ENCODE results near the gene GRK5. TPM values are rescaled to one million over a fixed set of nuclear protein-coding genes. Genes with fewer than 3 reads are reported as not detected.
"Not testable (repeated sequence)": the region's sequence is repeated elsewhere in the genome, so short reads cannot be mapped to it uniquely, and the experiment has no call there.

Gene GRK5
- total RNA-seq, 1 experiment from 2014 or later = 2.3 TPM

DNA sequence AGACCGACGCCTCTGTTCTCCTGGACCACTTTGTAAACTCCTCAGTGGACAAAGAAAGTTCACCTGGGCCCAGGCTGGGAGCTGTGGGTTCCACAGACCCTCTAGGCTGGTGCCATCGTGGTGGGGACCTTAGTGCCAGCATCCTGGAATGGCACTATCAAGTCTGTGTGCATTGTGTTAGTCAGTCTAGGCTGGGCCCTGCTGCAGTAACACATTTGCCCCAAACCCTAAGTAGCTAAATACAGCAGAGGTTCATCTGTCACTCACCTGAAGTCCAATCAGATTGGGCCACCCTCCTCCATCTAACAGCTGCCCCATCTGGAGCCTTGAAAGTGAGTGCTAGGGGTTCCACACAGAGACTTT is 224.4 kb downstream of the GRK5 start:
- POLR2A ChIA-PET = no interaction called here
- ATAC-seq (no peak), DNase-seq (ENCODE audit: low spot score) (no peak)
- TF ChIP-seq JAZF1 (CRISPR knock-in tag; IDR thresholded peaks at IDR 0.05) = no peak
- TF ChIP-seq, protein P1, sequence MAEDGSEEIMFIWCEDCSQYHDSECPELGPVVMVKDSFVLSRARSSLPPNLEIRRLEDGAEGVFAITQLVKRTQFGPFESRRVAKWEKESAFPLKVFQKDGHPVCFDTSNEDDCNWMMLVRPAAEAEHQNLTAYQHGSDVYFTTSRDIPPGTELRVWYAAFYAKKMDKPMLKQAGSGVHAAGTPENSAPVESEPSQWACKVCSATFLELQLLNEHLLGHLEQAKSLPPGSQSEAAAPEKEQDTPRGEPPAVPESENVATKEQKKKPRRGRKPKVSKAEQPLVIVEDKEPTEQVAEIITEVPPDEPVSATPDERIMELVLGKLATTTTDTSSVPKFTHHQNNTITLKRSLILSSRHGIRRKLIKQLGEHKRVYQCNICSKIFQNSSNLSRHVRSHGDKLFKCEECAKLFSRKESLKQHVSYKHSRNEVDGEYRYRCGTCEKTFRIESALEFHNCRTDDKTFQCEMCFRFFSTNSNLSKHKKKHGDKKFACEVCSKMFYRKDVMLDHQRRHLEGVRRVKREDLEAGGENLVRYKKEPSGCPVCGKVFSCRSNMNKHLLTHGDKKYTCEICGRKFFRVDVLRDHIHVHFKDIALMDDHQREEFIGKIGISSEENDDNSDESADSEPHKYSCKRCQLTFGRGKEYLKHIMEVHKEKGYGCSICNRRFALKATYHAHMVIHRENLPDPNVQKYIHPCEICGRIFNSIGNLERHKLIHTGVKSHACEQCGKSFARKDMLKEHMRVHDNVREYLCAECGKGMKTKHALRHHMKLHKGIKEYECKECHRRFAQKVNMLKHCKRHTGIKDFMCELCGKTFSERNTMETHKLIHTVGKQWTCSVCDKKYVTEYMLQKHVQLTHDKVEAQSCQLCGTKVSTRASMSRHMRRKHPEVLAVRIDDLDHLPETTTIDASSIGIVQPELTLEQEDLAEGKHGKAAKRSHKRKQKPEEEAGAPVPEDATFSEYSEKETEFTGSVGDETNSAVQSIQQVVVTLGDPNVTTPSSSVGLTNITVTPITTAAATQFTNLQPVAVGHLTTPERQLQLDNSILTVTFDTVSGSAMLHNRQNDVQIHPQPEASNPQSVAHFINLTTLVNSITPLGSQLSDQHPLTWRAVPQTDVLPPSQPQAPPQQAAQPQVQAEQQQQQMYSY (CRISPR knock-in tag; IDR thresholded peaks at IDR 0.05) = no peak
- TF ChIP-seq NR2C2 (CRISPR knock-in tag; IDR thresholded peaks at IDR 0.05) = no peak
- TF ChIP-seq, protein P2, sequence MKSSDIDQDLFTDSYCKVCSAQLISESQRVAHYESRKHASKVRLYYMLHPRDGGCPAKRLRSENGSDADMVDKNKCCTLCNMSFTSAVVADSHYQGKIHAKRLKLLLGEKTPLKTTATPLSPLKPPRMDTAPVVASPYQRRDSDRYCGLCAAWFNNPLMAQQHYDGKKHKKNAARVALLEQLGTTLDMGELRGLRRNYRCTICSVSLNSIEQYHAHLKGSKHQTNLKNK (CRISPR knock-in tag; IDR thresholded peaks at IDR 0.05) = no peak
- TF ChIP-seq, protein P3, sequence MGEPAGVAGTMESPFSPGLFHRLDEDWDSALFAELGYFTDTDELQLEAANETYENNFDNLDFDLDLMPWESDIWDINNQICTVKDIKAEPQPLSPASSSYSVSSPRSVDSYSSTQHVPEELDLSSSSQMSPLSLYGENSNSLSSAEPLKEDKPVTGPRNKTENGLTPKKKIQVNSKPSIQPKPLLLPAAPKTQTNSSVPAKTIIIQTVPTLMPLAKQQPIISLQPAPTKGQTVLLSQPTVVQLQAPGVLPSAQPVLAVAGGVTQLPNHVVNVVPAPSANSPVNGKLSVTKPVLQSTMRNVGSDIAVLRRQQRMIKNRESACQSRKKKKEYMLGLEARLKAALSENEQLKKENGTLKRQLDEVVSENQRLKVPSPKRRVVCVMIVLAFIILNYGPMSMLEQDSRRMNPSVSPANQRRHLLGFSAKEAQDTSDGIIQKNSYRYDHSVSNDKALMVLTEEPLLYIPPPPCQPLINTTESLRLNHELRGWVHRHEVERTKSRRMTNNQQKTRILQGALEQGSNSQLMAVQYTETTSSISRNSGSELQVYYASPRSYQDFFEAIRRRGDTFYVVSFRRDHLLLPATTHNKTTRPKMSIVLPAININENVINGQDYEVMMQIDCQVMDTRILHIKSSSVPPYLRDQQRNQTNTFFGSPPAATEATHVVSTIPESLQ (CRISPR knock-in tag; IDR thresholded peaks at IDR 0.05) = no peak
- TF ChIP-seq, protein P4, sequence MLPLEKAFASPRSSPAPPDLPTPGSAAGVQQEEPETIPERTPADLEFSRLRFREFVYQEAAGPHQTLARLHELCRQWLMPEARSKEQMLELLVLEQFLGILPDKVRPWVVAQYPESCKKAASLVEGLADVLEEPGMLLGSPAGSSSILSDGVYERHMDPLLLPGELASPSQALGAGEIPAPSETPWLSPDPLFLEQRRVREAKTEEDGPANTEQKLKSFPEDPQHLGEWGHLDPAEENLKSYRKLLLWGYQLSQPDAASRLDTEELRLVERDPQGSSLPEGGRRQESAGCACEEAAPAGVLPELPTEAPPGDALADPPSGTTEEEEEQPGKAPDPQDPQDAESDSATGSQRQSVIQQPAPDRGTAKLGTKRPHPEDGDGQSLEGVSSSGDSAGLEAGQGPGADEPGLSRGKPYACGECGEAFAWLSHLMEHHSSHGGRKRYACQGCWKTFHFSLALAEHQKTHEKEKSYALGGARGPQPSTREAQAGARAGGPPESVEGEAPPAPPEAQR (CRISPR knock-in tag; IDR thresholded peaks at IDR 0.05) = no peak
- TF ChIP-seq ZNF138 (CRISPR knock-in tag; conservative IDR thresholded peaks at IDR 0.05) = no peak
- no peak for TF ChIP-seq NR3C1 (CRISPR knock-in tag; conservative IDR thresholded peaks at IDR 0.05; ENCODE audit: low read depth)
- TF ChIP-seq, protein P5, sequence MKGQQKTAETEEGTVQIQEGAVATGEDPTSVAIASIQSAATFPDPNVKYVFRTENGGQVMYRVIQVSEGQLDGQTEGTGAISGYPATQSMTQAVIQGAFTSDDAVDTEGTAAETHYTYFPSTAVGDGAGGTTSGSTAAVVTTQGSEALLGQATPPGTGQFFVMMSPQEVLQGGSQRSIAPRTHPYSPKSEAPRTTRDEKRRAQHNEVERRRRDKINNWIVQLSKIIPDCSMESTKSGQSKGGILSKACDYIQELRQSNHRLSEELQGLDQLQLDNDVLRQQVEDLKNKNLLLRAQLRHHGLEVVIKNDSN (CRISPR knock-in tag; IDR thresholded peaks at IDR 0.05) = no peak
- TF ChIP-seq, protein P6, sequence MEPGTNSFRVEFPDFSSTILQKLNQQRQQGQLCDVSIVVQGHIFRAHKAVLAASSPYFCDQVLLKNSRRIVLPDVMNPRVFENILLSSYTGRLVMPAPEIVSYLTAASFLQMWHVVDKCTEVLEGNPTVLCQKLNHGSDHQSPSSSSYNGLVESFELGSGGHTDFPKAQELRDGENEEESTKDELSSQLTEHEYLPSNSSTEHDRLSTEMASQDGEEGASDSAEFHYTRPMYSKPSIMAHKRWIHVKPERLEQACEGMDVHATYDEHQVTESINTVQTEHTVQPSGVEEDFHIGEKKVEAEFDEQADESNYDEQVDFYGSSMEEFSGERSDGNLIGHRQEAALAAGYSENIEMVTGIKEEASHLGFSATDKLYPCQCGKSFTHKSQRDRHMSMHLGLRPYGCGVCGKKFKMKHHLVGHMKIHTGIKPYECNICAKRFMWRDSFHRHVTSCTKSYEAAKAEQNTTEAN (CRISPR knock-in tag; IDR thresholded peaks at IDR 0.05) = no peak
- TF ChIP-seq, protein P7, sequence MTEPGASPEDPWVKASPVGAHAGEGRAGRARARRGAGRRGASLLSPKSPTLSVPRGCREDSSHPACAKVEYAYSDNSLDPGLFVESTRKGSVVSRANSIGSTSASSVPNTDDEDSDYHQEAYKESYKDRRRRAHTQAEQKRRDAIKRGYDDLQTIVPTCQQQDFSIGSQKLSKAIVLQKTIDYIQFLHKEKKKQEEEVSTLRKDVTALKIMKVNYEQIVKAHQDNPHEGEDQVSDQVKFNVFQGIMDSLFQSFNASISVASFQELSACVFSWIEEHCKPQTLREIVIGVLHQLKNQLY (CRISPR knock-in tag; IDR thresholded peaks at IDR 0.05) = no peak
- TF ChIP-seq CREM (CRISPR knock-in tag; IDR thresholded peaks at IDR 0.05) = no peak
- TF ChIP-seq, protein P8, sequence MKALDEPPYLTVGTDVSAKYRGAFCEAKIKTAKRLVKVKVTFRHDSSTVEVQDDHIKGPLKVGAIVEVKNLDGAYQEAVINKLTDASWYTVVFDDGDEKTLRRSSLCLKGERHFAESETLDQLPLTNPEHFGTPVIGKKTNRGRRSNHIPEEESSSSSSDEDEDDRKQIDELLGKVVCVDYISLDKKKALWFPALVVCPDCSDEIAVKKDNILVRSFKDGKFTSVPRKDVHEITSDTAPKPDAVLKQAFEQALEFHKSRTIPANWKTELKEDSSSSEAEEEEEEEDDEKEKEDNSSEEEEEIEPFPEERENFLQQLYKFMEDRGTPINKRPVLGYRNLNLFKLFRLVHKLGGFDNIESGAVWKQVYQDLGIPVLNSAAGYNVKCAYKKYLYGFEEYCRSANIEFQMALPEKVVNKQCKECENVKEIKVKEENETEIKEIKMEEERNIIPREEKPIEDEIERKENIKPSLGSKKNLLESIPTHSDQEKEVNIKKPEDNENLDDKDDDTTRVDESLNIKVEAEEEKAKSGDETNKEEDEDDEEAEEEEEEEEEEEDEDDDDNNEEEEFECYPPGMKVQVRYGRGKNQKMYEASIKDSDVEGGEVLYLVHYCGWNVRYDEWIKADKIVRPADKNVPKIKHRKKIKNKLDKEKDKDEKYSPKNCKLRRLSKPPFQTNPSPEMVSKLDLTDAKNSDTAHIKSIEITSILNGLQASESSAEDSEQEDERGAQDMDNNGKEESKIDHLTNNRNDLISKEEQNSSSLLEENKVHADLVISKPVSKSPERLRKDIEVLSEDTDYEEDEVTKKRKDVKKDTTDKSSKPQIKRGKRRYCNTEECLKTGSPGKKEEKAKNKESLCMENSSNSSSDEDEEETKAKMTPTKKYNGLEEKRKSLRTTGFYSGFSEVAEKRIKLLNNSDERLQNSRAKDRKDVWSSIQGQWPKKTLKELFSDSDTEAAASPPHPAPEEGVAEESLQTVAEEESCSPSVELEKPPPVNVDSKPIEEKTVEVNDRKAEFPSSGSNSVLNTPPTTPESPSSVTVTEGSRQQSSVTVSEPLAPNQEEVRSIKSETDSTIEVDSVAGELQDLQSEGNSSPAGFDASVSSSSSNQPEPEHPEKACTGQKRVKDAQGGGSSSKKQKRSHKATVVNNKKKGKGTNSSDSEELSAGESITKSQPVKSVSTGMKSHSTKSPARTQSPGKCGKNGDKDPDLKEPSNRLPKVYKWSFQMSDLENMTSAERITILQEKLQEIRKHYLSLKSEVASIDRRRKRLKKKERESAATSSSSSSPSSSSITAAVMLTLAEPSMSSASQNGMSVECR (CRISPR knock-in tag; IDR thresholded peaks at IDR 0.05; ENCODE audit: borderline replicate concordance) = no peak
- TF ChIP-seq GABPB1 (CRISPR knock-in tag; IDR thresholded peaks at IDR 0.05) = no peak
- TF ChIP-seq, protein P9, sequence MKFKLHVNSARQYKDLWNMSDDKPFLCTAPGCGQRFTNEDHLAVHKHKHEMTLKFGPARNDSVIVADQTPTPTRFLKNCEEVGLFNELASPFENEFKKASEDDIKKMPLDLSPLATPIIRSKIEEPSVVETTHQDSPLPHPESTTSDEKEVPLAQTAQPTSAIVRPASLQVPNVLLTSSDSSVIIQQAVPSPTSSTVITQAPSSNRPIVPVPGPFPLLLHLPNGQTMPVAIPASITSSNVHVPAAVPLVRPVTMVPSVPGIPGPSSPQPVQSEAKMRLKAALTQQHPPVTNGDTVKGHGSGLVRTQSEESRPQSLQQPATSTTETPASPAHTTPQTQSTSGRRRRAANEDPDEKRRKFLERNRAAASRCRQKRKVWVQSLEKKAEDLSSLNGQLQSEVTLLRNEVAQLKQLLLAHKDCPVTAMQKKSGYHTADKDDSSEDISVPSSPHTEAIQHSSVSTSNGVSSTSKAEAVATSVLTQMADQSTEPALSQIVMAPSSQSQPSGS (CRISPR knock-in tag; IDR thresholded peaks at IDR 0.05; ENCODE audit: borderline replicate concordance, low read depth) = no peak
- no peak for TF ChIP-seq RORB (CRISPR knock-in tag; IDR thresholded peaks at IDR 0.05)
- TF ChIP-seq ZNF263 (CRISPR knock-in tag; IDR thresholded peaks at IDR 0.05; ENCODE audit: low read depth) = no peak
- no peak for TF ChIP-seq CREB1 (CRISPR knock-in tag; IDR thresholded peaks at IDR 0.05)
- TF ChIP-seq ZNF423 (CRISPR knock-in tag; IDR thresholded peaks at IDR 0.05) = no peak
- Mint-ChIP-seq H3K9me3 (peaks cover 24% of the 10 kb centered on the region), H3K27me3 (ENCODE audit: low read depth) (peaks cover 6% of the 10 kb centered on the region; the same call in 1 of the 2 replicates), H3K27ac (no peak overlapping the region), H3K36me3 (peaks cover 23% of the 10 kb centered on the region), H3K4me1 (no peaks in the 10 kb centered on the region), H3K4me3 (no peak overlapping the region)
- CTCF ChIA-PET = interaction anchor here (1.2 to 2.4 kb wide), 4 partner anchors 14 to 233 kb away, joined by 3 to 9 read pairs (median 7); partner anchors contain the start of gene GRK5

DNA sequence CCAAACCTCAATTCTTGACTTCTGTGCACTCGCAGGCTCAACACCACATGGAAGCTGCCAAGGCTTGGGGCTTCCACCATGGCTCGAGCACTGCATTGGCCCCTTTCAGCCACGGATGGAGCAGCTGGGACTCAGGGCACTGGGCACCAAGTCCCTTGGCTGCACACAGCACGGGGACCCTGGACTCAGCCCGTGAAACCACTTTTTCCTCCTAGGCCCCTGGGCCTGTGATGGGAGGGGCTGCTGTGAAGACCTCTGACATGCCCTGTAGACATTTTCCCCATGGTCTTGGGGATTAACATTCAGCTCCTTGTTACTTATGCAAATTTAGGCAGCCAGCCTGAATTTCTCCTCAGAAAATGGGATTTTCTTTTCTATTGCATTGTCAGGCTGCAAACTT is 227.6 kb downstream of the GRK5 start:
- H3K4me1 Mint-ChIP-seq; H3K4me3 Mint-ChIP-seq; H3K27ac Mint-ChIP-seq; ATAC-seq; DNase-seq (ENCODE audit: low spot score); POLR2A ChIA-PET; H3K27me3 Mint-ChIP-seq (ENCODE audit: low read depth): not testable (repeated sequence)
- peaks cover 28% of the 10 kb centered on the region for H3K9me3 Mint-ChIP-seq
- CTCF ChIA-PET = interaction anchor here (1.6 kb wide), 1 partner anchor 10 kb away, joined by 6 read pairs; no protein-coding TSS in a partner anchor
- H3K36me3 Mint-ChIP-seq = peaks cover 23% of the 10 kb centered on the region
